Endothelial cell (in vitro differentiated cells): ENCODE results near the gene CAPZB. TPM values are rescaled to one million over a fixed set of nuclear protein-coding genes. Genes with fewer than 3 reads are reported as not detected.
A peak's percentile ranks its signal among the peaks of the same experiment; 100 is the strongest.

Experiments used
- DNase-seq: peaks from one replicate; pipeline ENCODE4 v3.0.0; 2021; ENCODE audit warnings: low spot score
- H3K27ac Mint-ChIP-seq: one replicate; pipeline ENCODE4 v1.8.0; 2021; ENCODE audit warnings: mixed read lengths, inconsistent platforms; ENCODE audit not compliant: unreplicated experiment
- H3K27me3 Mint-ChIP-seq: one replicate; pipeline ENCODE4 v1.8.0; 2021; ENCODE audit warnings: mild to moderate bottlenecking, moderate library complexity, mixed read lengths, inconsistent platforms; ENCODE audit not compliant: unreplicated experiment
- H3K36me3 Mint-ChIP-seq: one replicate; pipeline ENCODE4 v1.8.0; 2021; ENCODE audit warnings: mild to moderate bottlenecking, low read depth, mixed read lengths, inconsistent platforms; ENCODE audit not compliant: unreplicated experiment
- H3K4me1 Mint-ChIP-seq: one replicate; pipeline ENCODE4 v1.8.0; 2021; ENCODE audit warnings: mild to moderate bottlenecking, mixed read lengths, inconsistent platforms; ENCODE audit not compliant: unreplicated experiment
- H3K4me3 Mint-ChIP-seq: one replicate; pipeline ENCODE4 v1.8.0; 2021; ENCODE audit warnings: mild to moderate bottlenecking, mixed read lengths, inconsistent platforms; ENCODE audit not compliant: unreplicated experiment
- H3K9me3 Mint-ChIP-seq: one replicate; pipeline ENCODE4 v1.8.0; 2021; ENCODE audit warnings: mixed read lengths, inconsistent platforms; ENCODE audit not compliant: unreplicated experiment
- total RNA-seq: library from RNA; stranded (reverse); fragmentation: NEBNext Ultra II Directional; extraction: Animal tissue kit (Norgen Biotek cat#: 25700); gene quantifications from one replicate; pipeline ENCODE4 v1.2.1, GENCODE V29; 2021; ENCODE audit not compliant: unreplicated experiment
- TF ChIP-seq, protein P1 (sequence below): fragments of 200-600 bp; sonication (generic); IDR thresholded peaks from one replicate; pipeline ENCODE4 v1.5.0; 2021; ENCODE audit warnings: antibody characterized with exemption; ENCODE audit not compliant: unreplicated experiment

The CAPZB gene
- total RNA-seq, 1 donor from 2014 or later = 414 TPM

GRCh38 chr1:19458815-19459417 lies 26.4 kb downstream of the CAPZB start:
- H3K9me3 Mint-ChIP-seq = no peaks in the 10 kb centered on the region
- no peak overlapping the region for H3K27ac Mint-ChIP-seq
- TF ChIP-seq, protein P1, sequence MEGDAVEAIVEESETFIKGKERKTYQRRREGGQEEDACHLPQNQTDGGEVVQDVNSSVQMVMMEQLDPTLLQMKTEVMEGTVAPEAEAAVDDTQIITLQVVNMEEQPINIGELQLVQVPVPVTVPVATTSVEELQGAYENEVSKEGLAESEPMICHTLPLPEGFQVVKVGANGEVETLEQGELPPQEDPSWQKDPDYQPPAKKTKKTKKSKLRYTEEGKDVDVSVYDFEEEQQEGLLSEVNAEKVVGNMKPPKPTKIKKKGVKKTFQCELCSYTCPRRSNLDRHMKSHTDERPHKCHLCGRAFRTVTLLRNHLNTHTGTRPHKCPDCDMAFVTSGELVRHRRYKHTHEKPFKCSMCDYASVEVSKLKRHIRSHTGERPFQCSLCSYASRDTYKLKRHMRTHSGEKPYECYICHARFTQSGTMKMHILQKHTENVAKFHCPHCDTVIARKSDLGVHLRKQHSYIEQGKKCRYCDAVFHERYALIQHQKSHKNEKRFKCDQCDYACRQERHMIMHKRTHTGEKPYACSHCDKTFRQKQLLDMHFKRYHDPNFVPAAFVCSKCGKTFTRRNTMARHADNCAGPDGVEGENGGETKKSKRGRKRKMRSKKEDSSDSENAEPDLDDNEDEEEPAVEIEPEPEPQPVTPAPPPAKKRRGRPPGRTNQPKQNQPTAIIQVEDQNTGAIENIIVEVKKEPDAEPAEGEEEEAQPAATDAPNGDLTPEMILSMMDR = no peak
- H3K36me3 Mint-ChIP-seq = no peaks in the 10 kb centered on the region
- H3K27me3 Mint-ChIP-seq = no peaks in the 10 kb centered on the region
- DNase-seq = no peak
- no peak overlapping the region for H3K4me3 Mint-ChIP-seq
- H3K4me1 Mint-ChIP-seq = peaks cover 45% of the 10 kb centered on the region

GRCh38 chr1:19457607-19458006 lies 27.7 kb downstream of the CAPZB start:
- Mint-ChIP-seq H3K4me3 (peak overlapping the region; percentile 51), H3K4me1 (peaks cover 48% of the 10 kb centered on the region), H3K36me3 (no peaks in the 10 kb centered on the region), H3K27ac (no peak overlapping the region), H3K9me3 (no peaks in the 10 kb centered on the region), H3K27me3 (no peaks in the 10 kb centered on the region)
- TF ChIP-seq, protein P1 = no peak
- DNase-seq = no peak

- H3K4me1 Mint-ChIP-seq = peaks cover 48% of the 10 kb centered on the region
- TF ChIP-seq, protein P1 = no peak
- H3K9me3 Mint-ChIP-seq = no peaks in the 10 kb centered on the region
- no peaks in the 10 kb centered on the region for H3K36me3 Mint-ChIP-seq
- H3K4me3 Mint-ChIP-seq = peak overlapping the region; percentile 51
- no peak overlapping the region for H3K27ac Mint-ChIP-seq
- no peak for DNase-seq
- no peaks in the 10 kb centered on the region for H3K27me3 Mint-ChIP-seq
Measured at GRCh38 chr1:19456968-19457441, 28.3 kb downstream of the CAPZB start.

DNA sequence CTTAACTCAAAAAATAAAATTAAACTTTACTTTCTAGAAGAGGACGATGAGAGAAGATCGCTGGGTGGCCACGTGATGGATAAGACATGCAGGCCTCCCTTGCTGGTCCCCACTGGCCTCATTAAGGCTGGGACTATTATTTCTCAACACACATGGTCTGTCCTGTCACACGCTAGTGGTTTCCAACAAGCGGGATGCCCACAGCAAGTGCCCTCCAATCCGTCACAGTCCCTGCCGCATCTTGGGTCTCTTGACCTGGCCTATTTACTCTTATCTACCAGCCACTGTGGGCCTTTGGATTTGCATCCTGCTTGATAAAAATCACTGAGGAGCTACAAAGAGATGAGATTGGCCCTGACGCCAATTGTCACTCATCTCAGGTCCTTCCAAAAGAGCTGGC lies 30.0 kb downstream of the CAPZB start:
- no peaks in the 10 kb centered on the region for H3K27me3 Mint-ChIP-seq
- no peaks in the 10 kb centered on the region for H3K36me3 Mint-ChIP-seq
- no peak overlapping the region for H3K27ac Mint-ChIP-seq
- no peaks in the 10 kb centered on the region for H3K9me3 Mint-ChIP-seq
- TF ChIP-seq, protein P1 = no peak
- no peak for DNase-seq
- no peak overlapping the region for H3K4me3 Mint-ChIP-seq
- peaks cover 46% of the 10 kb centered on the region for H3K4me1 Mint-ChIP-seq

GRCh38 chr1:19454265-19455146 lies 30.8 kb downstream of the CAPZB start:
- H3K9me3 Mint-ChIP-seq = no peaks in the 10 kb centered on the region
- TF ChIP-seq, protein P1 = no peak
- peak overlapping the region; percentile 10 for H3K4me3 Mint-ChIP-seq
- H3K27me3 Mint-ChIP-seq = no peaks in the 10 kb centered on the region
- H3K27ac Mint-ChIP-seq = peak overlapping the region; percentile 13
- DNase-seq = peak; percentile 37
- H3K36me3 Mint-ChIP-seq = no peaks in the 10 kb centered on the region
- peaks cover 50% of the 10 kb centered on the region for H3K4me1 Mint-ChIP-seq
